Measurements from ENCODE around the gene AFAP1.

The AFAP1 gene

GRCh38 chr4:7807351-7807921 lies 132.2 kb downstream of the AFAP1 start:
- Histone ChIP-seq H3K36me3 (ENCODE audit: control insufficient read depth in 2 of 2, insufficient read depth in 1 of 2, low read length in 2 of 2) (peaks cover 0 to 19% of the 10 kb centered on the region in 2 experiments; a peak in 1 of 3 replicates), H3K27ac (ENCODE audit: extremely low read depth, low read depth, low read length) (no peak overlapping the region), H3K4me1 (ENCODE audit: control insufficient read depth, insufficient read depth, low read length) (no peaks in the 10 kb centered on the region), H3K9me3 (ENCODE audit: control insufficient read depth, insufficient read depth, low read depth, low read length) (no peaks in the 10 kb centered on the region), H3K4me3 (ENCODE audit: low read depth, low read length) (no peak overlapping the region)
- no peak for TF ChIP-seq SP3 (tag by site-specific recombination; IDR thresholded peaks at IDR 0.05)
- TF ChIP-seq, protein P1, sequence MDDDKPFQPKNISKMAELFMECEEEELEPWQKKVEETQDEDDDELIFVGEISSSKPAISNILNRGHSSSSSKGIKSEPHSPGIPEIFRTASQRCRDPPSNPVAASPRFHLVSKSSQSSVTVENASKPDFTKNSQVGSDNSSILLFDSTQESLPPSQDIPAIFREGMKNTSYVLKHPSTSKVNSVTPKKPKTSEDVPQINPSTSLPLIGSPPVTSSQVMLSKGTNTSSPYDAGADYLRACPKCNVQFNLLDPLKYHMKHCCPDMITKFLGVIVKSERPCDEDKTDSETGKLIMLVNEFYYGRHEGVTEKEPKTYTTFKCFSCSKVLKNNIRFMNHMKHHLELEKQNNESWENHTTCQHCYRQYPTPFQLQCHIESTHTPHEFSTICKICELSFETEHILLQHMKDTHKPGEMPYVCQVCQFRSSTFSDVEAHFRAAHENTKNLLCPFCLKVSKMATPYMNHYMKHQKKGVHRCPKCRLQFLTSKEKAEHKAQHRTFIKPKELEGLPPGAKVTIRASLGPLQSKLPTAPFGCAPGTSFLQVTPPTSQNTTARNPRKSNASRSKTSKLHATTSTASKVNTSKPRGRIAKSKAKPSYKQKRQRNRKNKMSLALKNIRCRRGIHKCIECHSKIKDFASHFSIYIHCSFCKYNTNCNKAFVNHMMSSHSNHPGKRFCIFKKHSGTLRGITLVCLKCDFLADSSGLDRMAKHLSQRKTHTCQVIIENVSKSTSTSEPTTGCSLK (tag by site-specific recombination; IDR thresholded peaks at IDR 0.05): no peak
- no peak for TF ChIP-seq BCL6B (tag by site-specific recombination; IDR thresholded peaks at IDR 0.05)
- no peak for TF ChIP-seq ZNF354C (tag by site-specific recombination; IDR thresholded peaks at IDR 0.05; ENCODE audit: borderline replicate concordance, low read depth)
- TF ChIP-seq, protein P2, sequence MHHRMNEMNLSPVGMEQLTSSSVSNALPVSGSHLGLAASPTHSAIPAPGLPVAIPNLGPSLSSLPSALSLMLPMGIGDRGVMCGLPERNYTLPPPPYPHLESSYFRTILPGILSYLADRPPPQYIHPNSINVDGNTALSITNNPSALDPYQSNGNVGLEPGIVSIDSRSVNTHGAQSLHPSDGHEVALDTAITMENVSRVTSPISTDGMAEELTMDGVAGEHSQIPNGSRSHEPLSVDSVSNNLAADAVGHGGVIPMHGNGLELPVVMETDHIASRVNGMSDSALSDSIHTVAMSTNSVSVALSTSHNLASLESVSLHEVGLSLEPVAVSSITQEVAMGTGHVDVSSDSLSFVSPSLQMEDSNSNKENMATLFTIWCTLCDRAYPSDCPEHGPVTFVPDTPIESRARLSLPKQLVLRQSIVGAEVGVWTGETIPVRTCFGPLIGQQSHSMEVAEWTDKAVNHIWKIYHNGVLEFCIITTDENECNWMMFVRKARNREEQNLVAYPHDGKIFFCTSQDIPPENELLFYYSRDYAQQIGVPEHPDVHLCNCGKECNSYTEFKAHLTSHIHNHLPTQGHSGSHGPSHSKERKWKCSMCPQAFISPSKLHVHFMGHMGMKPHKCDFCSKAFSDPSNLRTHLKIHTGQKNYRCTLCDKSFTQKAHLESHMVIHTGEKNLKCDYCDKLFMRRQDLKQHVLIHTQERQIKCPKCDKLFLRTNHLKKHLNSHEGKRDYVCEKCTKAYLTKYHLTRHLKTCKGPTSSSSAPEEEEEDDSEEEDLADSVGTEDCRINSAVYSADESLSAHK (tag by site-specific recombination; IDR thresholded peaks at IDR 0.05): no peak
- no peak for TF ChIP-seq ZNF398 (tag by site-specific recombination; IDR thresholded peaks at IDR 0.05)
- TF ChIP-seq ZNF658 (tag by site-specific recombination; IDR thresholded peaks at IDR 0.05): no peak
- no peak for TF ChIP-seq YY1 (tag by site-specific recombination; IDR thresholded peaks at IDR 0.05)
- TF ChIP-seq, protein P3, sequence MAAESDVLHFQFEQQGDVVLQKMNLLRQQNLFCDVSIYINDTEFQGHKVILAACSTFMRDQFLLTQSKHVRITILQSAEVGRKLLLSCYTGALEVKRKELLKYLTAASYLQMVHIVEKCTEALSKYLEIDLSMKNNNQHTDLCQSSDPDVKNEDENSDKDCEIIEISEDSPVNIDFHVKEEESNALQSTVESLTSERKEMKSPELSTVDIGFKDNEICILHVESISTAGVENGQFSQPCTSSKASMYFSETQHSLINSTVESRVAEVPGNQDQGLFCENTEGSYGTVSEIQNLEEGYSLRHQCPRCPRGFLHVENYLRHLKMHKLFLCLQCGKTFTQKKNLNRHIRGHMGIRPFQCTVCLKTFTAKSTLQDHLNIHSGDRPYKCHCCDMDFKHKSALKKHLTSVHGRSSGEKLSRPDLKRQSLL (tag by site-specific recombination; IDR thresholded peaks at IDR 0.05): no peak
- TF ChIP-seq ZFHX2 (tag by site-specific recombination; conservative IDR thresholded peaks at IDR 0.05): no peak
- no peak for TF ChIP-seq PRDM1 (tag by site-specific recombination; IDR thresholded peaks at IDR 0.05)
- no peak for TF ChIP-seq ZNF837 (tag by site-specific recombination; IDR thresholded peaks at IDR 0.05)
- TF ChIP-seq ZNF302 (tag by site-specific recombination; IDR thresholded peaks at IDR 0.05; ENCODE audit: low read depth): no peak
- TF ChIP-seq GLIS1 (tag by site-specific recombination; IDR thresholded peaks at IDR 0.05): no peak
- TF ChIP-seq ZNF146 (tag by site-specific recombination; IDR thresholded peaks at IDR 0.05): no peak
- no peak for TF ChIP-seq ZBTB7A (tag by site-specific recombination; IDR thresholded peaks at IDR 0.05; ENCODE audit: low read depth)
- no peak for TF ChIP-seq YY2 (tag by site-specific recombination; IDR thresholded peaks at IDR 0.05)
- TF ChIP-seq ZNF776 (tag by site-specific recombination; IDR thresholded peaks at IDR 0.05; ENCODE audit: borderline replicate concordance): no peak
- TF ChIP-seq ZNF544 (tag by site-specific recombination; IDR thresholded peaks at IDR 0.05): no peak
- POLR2A ChIA-PET: no interaction called here
- CTCF ChIA-PET: interaction anchor here (0.8 to 7.5 kb wide), 5 partner anchors 10 to 181 kb away, joined by 3 to 100 read pairs (median 4); no protein-coding TSS in a partner anchor
